ENCODE data around the gene SETBP1. TPM values are rescaled to one million over a fixed set of nuclear protein-coding genes. Genes with fewer than 3 reads are reported as not detected.

Gene SETBP1
- total RNA-seq, 4 donors from 2014 or later = 7.8 to 16.6 (median 11.7) TPM

DNA sequence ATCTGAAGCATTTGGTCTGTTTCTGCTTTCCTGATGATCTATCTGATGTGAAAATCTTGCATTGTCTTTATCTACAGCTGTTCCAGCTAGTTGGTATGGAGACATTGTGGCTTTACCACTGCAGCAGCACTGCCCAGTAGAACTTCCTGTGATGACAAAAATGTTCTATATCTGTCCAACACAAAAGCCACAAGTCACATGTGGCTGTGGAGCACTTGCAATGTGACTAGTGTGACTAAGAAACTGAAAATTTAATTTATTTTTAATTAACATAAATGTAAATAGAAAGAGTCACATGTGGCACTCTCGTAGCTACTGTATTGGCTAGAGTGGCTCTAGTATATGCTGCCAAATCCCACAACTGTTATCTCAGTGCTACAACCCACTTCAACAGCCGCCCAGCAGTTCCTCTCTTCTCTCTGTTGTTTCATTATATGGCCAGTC, 425.7 kb downstream of the SETBP1 start:
- intact Hi-C loops (cut with DNase I; ENCODE audit: low total_unique reads) = no loop called here
- peak in 1 of 2 donors; percentile 26 for DNase-seq (ENCODE audit: low spot score in 2 of 2)
- 54 to 65% methylated on average over 2 of the region's 2 CpGs for WGBS, 2 donors
- no peak for TF ChIP-seq POLR2A (IDR thresholded peaks at IDR 0.05)
- TF ChIP-seq, protein P1, sequence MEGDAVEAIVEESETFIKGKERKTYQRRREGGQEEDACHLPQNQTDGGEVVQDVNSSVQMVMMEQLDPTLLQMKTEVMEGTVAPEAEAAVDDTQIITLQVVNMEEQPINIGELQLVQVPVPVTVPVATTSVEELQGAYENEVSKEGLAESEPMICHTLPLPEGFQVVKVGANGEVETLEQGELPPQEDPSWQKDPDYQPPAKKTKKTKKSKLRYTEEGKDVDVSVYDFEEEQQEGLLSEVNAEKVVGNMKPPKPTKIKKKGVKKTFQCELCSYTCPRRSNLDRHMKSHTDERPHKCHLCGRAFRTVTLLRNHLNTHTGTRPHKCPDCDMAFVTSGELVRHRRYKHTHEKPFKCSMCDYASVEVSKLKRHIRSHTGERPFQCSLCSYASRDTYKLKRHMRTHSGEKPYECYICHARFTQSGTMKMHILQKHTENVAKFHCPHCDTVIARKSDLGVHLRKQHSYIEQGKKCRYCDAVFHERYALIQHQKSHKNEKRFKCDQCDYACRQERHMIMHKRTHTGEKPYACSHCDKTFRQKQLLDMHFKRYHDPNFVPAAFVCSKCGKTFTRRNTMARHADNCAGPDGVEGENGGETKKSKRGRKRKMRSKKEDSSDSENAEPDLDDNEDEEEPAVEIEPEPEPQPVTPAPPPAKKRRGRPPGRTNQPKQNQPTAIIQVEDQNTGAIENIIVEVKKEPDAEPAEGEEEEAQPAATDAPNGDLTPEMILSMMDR (IDR thresholded peaks at IDR 0.05) = no peak
- no peak overlapping the region for H3K4me3 ChIP-seq (ENCODE audit: low read depth, poor library complexity, severe bottlenecking)

DNA sequence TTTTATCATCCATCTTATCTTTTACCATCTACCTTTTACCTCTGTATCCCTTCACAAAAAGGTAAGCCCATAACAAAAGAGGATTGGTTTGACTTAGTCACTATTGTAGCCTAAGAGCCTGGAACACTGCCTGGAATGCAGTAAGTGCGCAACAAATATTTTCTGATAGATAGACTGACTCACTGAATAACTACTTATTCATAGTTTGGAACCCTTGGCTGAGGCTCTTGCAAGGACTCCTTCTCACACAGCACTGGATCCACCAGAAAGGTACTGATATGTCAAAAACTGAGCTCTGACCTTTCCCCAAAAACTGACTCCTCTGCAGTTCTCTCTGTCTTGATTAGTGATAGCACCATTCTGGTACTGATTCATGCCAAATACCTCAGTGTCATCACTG, 426.7 kb downstream of the SETBP1 start:
- H3K4me3 ChIP-seq (ENCODE audit: low read depth, poor library complexity, severe bottlenecking) = no peak overlapping the region
- TF ChIP-seq, protein P1 (IDR thresholded peaks at IDR 0.05) = no peak
- TF ChIP-seq POLR2A (IDR thresholded peaks at IDR 0.05) = no peak
- intact Hi-C loops (cut with DNase I; ENCODE audit: low total_unique reads) = no loop called here
- 71% methylated on average over 1 of the region's 1 CpG for WGBS, 2 donors
- no peak for DNase-seq (ENCODE audit: low spot score in 2 of 2)

DNA sequence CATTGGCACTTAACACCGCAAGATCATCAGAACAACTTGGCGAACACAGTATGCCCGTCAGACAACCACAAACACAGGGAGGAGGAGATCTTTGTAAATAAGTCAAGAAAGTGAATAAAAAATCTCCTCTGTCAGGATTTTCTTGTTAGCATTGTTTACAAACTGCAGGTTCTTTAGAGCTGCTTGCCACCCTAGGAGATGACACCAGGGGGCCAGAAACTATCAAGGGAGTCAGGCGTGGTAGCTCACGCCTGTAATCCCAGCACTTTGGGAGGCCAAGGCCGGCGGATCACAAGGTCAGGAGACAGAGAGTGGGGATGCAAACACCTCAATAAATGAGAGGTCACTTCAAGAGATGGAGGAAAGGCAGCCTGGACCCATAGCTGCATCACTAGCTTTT, 428.1 kb downstream of the SETBP1 start:
- intact Hi-C loops (cut with DNase I; ENCODE audit: low total_unique reads) = no loop called here
- no peak overlapping the region for H3K4me3 ChIP-seq (ENCODE audit: low read depth, poor library complexity, severe bottlenecking)
- TF ChIP-seq POLR2A (IDR thresholded peaks at IDR 0.05) = no peak
- TF ChIP-seq, protein P1 (IDR thresholded peaks at IDR 0.05) = no peak
- no peak for DNase-seq (ENCODE audit: low spot score in 2 of 2)
- WGBS, 2 donors = 92 to 94% methylated on average over 7 of the region's 7 CpGs

DNA sequence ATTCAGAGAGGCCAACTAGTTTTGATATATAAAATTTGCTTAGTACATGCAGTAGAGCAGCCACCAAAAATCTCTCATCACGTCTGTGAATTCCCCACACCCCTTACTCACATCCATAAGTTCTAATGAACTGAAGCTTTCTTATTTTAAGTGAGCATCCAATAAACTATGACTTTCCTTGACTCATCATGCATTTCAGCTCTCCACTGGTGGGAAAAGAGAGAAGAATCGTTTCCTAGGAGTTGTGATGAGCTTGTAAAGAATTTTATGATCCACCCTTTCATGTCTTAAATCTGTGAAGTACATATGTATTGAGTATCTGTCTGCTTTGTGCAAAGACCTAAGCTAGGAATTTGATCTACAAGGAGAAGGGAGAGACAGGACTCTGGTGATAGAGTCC, 428.6 kb downstream of the SETBP1 start:
- no peak for TF ChIP-seq POLR2A (IDR thresholded peaks at IDR 0.05)
- TF ChIP-seq, protein P1 (IDR thresholded peaks at IDR 0.05) = no peak
- DNase-seq (ENCODE audit: low spot score in 2 of 2) = no peak
- 68 to 76% methylated on average over 2 of the region's 2 CpGs for WGBS, 2 donors
- H3K4me3 ChIP-seq (ENCODE audit: low read depth, poor library complexity, severe bottlenecking) = no peak overlapping the region
- intact Hi-C loops (cut with DNase I; ENCODE audit: low total_unique reads) = no loop called here

DNA sequence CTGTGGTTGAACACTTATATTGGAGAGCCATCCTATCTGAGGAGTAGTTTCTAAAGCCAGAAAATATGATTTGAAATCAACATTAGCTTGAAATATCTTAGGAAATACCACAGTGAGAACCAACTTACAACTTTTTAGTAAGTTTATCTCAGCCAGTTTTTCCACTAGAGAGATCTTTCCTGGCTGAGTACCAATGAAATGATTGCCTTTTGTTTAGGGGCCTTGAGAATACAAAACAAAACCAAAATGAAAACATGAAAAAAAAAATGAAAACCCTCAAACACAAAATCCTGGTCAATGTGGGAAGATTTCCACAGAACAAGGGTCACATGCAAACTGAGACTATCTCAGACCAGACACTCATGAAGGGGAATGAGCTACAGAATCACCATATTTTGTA, 429.0 kb downstream of the SETBP1 start:
- no peak for TF ChIP-seq POLR2A (IDR thresholded peaks at IDR 0.05)
- TF ChIP-seq, protein P1 (IDR thresholded peaks at IDR 0.05) = no peak
- no peak overlapping the region for H3K4me3 ChIP-seq (ENCODE audit: low read depth, poor library complexity, severe bottlenecking)
- intact Hi-C loops (cut with DNase I; ENCODE audit: low total_unique reads) = no loop called here
- DNase-seq (ENCODE audit: low spot score in 2 of 2) = no peak

Data from lower leg skin (tissue), 4 donors.